HEK293T (cell line): ENCODE data around the gene DAND5.

Experiments
- ARNT ChIP-seq: fragments of 450-650 bp; IDR thresholded peaks from 2 replicates; pipeline ENCODE4 v1.6.1; 2017; ENCODE audit warnings: mild to moderate bottlenecking
- BHLHE40 ChIP-seq: fragments of 450-650 bp; IDR thresholded peaks from 2 replicates; pipeline ENCODE4 v1.6.1; 2016; ENCODE audit warnings: mild to moderate bottlenecking, moderate library complexity, borderline replicate concordance
- ELF4 ChIP-seq: fragments of 450-650 bp; IDR thresholded peaks from 2 replicates; pipeline ENCODE4 v1.6.1; 2017; ENCODE audit warnings: antibody characterized with exemption
- FOXK2 ChIP-seq: fragments of 450-650 bp; IDR thresholded peaks from 2 replicates; pipeline ENCODE4 v1.6.1; 2016; ENCODE audit warnings: mild to moderate bottlenecking
- FOXM1 ChIP-seq: fragments of 450-650 bp; IDR thresholded peaks from 2 replicates; pipeline ENCODE4 v1.6.1; 2017; ENCODE audit warnings: mild to moderate bottlenecking, borderline replicate concordance
- HDGF ChIP-seq: fragments of 450-650 bp; IDR thresholded peaks from 2 replicates; pipeline ENCODE4 v1.6.1; 2017; ENCODE audit warnings: antibody characterized with exemption, borderline replicate concordance
- L3MBTL2 ChIP-seq: fragments of 450-650 bp; conservative IDR thresholded peaks from 2 replicates; pipeline ENCODE4 v1.6.1; 2016; ENCODE audit warnings: mild to moderate bottlenecking
- SP1 ChIP-seq: fragments of 450-650 bp; IDR thresholded peaks from 2 replicates; pipeline ENCODE4 v1.6.1; 2017
- SUZ12 ChIP-seq: fragments of 450-650 bp; IDR thresholded peaks from 2 replicates; pipeline ENCODE4 v1.6.1; 2016; ENCODE audit warnings: mild to moderate bottlenecking
- TARDBP ChIP-seq: fragments of 450-650 bp; IDR thresholded peaks from 2 replicates; pipeline ENCODE4 v1.6.1; 2016
- ZNF384 ChIP-seq: fragments of 450-650 bp; IDR thresholded peaks from 2 replicates; pipeline ENCODE4 v1.6.1; 2016
- TF ChIP-seq, protein P1 (sequence below): fragments of 450-650 bp; IDR thresholded peaks from 2 replicates; pipeline ENCODE4 v1.6.1; 2016

DNA sequence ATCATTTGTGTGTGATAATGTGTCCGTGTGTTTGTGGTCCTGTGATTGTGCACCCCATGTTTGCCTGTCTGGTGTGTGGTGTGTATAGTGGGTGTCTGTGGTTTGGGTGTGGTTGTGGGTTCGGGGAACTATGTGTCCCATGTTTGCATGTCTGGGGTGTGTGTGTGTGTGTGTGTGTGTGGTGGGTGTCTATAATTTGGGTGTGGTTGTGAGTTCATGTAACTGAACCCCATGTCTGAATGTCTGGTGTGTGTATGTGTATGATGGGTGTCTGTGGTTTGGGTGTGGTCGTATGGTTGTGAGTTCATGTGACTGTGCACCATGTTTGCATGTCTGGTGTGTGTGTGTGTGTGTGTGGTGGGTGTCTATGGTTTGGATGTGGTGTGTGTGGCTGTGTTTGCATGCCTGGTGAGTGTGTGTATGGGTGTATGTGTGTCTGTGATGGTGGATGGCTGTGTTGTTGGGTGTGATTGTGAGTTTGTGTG is 14.8 kb downstream of the DAND5 start:
- no peak for TF ChIP-seq SUZ12
- TF ChIP-seq TARDBP = no peak
- TF ChIP-seq FOXM1 = no peak
- TF ChIP-seq SP1 = no peak
- TF ChIP-seq ELF4 = no peak
- no peak for TF ChIP-seq FOXK2
- TF ChIP-seq ARNT = no peak
- TF ChIP-seq, protein P1, sequence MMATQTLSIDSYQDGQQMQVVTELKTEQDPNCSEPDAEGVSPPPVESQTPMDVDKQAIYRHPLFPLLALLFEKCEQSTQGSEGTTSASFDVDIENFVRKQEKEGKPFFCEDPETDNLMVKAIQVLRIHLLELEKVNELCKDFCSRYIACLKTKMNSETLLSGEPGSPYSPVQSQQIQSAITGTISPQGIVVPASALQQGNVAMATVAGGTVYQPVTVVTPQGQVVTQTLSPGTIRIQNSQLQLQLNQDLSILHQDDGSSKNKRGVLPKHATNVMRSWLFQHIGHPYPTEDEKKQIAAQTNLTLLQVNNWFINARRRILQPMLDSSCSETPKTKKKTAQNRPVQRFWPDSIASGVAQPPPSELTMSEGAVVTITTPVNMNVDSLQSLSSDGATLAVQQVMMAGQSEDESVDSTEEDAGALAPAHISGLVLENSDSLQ = no peak
- no peak for TF ChIP-seq BHLHE40
- TF ChIP-seq HDGF = no peak
- no peak for TF ChIP-seq L3MBTL2
- no peak for TF ChIP-seq ZNF384
